Myocyte (in vitro differentiated cells): ENCODE data around the gene DGKB. TPM values are rescaled to one million over a fixed set of nuclear protein-coding genes. Genes with fewer than 3 reads are reported as not detected.
"Not testable (repeated sequence)": the region's sequence is repeated elsewhere in the genome, so short reads cannot be mapped to it uniquely, and the experiment has no call there.

Source experiments
- DNase-seq: peaks from one replicate; pipeline ENCODE4 v3.0.0-alpha.2; 2012; ENCODE audit warnings: low read depth
- total RNA-seq: library from RNA; depleted of rRNA; stranded (reverse); fragments of >200 nt; gene quantifications from 2 replicates; pipeline ENCODE4 v1.2.3, GENCODE V29; 2014

Gene DGKB
- total RNA-seq, 1 donor from 2014 or later: 3.7 TPM

DNA sequence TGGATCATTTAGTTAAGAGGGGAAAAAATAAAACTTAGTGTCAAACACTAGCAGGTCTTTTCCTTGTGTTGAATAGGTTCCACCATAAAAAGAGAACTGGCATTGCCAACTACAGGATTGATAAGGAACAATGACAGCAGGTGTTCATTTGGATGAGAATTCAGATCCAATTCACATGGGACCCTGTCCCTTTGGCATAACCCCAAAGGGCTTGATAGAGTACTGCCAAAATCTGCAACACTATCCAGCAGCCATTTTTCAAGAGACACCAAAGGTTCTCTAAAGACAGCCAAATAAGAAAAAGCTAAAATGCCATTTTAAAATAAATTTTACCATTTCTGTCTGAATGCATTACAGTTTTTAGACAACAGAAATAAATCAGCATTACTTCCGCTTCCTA, 422.3 kb downstream of the DGKB start:
- no peak for DNase-seq

DNA sequence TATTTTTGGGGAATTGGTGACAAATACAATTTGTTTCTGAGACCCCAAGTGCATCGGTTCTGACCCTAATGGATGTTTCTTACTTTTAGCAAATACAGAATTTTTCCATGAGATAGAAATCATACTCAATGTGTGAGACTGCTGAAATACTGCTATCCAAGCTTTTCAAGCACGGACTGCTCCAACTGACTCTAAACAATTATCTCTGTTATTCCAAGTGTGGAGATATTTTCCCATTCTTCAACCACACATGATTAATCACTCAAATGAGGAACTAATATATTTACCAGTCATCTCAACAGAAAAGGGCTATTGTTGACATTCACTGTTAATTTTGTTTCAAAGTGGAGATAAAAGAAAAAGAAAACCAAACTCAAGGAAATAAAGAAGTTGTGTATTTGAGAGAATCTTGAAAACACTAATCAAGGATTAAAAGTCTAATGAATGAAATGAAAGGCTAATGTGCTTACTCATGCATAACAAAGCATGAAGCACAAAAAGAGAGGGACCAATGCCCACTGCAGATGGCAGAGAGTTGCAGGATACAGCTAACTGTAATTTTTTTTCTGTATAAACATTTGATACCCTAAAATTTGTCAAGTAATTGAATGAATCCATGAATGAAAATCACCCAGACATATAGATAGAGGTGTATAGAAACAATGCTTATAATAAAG, 423.6 kb downstream of the DGKB start:
- DNase-seq: no peak

DNA sequence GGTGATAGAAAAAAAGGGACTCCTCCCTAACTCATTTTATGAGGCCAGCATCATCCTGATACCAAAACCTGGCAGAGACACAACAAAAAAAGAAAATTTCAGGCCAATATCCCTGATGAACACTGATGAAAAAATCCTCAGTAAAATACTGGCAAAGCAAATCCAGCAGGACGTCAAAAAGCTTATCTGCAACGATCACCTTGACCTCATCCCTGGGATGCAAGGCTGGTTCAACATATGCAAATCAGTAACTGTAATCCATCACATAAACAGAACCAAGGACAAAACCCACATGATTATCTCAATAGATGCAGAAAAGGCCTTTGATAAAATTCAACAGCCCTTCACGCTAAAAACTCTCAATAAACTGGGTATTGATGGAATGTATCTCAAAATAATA, 440.8 kb downstream of the DGKB start:
- DNase-seq: not testable (repeated sequence)

DNA sequence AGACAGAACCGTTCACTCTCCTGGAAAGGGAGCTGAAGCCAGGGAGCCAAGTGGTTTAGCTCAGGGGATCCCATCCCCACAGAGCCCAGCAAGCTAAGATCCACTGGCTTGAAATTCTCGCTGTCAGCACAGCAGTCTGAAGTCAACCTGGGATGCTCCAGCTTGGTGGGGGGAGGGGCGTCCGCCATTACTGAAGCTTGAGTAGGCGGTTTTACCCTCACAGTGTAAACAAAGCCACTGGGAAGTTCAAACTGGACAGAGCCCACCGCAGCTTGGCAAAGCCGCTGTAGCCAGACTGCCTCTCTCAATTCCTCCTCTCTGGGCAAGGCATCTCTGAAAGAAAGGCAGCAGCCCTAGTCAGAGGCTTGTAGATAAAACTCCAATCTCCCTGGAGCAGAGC, 443.7 kb downstream of the DGKB start:
- not testable (repeated sequence) for DNase-seq

DNA sequence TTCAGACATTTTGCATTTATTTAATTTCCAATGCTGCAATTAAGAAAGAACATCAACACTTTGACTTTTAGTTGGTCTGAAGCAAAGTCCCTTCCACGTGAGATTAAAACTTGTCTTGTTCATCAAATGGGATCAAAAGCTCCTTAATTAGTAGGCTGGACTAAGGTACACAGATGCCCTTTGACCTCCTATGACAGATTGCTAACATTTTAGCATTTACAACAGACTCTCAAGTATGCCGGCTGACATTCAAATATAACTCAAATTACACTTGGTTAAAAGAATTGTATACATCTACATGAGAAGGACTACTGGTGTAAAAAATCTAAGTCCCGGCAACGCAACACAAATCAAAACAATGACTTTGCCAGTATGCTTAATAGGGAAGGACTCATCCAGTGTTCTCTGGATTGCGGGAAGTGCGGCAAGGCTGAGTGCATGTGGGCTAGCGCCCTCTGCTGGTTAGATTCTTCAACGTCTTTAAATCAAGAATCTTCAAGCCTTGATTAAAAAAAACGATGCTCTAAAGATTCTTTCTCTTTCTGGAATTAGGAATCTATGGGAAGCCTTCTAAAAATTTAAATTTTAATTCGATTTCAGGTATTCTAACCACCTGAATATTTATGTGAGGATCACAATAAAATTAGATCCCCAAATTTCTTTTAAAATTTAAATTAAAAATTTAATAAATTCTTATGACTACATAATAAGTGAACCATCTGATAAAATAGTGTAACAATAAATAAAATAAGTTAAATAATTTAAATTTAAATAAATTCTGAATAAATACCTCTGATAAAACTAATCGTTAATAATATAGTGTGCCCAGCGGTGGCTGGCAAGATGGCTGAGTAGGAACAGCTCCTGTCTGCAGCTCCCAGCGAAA, 444.7 kb downstream of the DGKB start:
- DNase-seq: peak; percentile 90

DNA sequence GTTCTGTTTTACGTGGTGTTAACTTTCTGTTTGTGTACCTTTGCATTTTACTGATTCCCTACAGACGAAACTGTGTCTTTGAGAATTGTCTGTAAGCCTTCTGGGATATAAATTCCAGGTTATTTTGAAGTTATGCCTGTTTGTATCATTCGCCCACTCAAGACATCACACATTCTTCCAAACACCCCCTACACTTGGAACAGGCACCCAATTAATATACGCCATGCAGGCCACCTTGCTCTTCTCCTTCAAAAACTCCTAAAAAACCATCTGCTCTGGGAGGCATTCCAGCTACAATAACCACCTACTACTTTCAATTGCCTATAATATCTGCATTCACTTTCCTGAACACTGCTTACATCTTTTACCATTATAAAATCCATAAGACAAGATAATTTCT, 453.3 kb downstream of the DGKB start:
- DNase-seq: no peak

DNA sequence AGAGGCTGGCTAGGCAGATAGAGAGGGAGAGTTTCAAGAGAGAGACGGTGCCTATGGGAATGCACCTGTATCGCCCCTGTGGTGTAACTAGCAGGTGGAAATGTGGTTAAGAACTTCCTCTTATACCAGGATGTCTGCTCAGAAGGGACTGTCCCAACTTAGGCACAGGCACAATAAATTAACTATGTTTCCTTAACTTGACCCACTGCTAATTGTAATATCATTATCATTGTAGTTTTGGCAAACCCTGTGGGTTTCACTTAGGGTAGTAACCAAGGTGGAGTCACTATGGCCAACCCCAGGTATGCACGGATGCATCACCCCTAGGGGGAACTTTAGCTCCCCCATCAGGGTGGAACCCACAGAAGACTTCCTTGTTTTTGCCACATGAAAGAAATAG, 455.7 kb downstream of the DGKB start:
- DNase-seq: no peak

DNA sequence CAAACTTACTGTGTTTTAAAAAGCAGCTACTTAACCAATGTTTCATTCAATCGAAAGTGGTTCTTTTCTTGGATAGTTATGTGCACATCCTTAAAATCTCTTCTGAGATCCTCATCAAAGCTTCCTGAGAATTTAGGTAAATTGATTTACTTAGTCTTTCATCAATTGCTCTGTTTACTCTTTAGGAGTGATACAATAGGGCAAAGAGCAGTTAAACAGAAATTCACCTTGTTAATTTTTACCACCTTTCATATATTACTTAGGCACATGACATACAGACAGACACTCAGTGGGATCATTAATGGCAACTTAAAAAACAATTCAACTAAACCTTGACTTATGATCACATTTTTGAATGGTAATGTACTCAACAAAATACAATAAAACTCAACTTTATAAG, 456.3 kb downstream of the DGKB start:
- no peak for DNase-seq

DNA sequence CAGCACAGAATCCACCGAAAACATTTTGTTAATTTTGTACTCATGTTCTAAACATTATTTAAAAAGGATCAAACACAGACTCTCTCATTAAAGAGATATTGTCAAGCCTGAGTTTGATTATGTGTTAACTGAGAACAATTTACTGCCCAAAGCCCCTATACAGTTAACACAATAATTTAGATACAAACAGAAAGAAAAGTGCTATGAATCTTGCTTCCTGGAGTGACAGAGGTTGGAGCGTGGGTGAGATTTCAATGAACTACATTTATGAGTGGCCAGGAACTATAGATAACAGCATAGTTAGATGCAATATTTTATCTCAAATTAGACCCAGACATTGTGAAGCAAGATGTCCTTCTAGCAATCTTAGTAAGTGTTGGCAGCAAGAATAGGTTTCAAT, 464.2 kb downstream of the DGKB start:
- DNase-seq: no peak

DNA sequence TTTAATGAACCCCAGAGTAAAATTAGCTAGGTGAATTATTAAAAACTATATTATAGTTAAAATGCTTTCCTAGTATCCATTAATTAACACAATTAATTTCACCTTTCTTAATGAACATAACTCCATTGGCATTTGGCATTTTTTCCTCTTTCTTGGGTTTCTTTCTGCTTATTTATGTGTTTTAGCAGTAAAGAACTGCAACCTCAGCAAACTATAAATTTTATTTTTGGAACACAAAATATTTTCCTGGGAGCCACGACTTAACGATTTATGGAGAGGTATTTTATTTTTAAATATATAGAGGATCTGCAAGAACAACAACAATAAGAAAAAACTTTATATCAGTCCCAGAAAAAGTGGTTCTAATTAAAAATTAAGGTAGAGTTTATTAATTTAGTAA, 465.7 kb downstream of the DGKB start:
- no peak for DNase-seq

DNA sequence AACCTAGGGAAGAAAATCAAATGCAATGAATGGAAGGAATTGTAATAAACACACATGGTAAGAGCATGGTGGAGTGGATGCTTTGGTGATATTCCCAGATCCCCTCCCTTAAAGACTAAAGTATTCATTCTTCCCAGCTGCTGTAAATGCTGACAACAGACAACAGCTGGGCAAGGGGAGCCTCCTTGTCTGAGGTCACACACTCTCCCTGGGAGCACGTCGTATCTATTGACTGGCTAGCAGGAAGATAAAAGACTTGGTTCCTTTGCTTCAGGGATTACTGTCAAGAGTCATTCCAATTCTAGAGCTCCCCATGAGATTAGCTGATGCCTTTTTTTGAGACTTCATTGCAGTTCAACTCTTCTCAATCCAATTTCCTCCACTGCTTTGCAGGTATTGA, 469.6 kb downstream of the DGKB start:
- DNase-seq: peak; percentile 93

DNA sequence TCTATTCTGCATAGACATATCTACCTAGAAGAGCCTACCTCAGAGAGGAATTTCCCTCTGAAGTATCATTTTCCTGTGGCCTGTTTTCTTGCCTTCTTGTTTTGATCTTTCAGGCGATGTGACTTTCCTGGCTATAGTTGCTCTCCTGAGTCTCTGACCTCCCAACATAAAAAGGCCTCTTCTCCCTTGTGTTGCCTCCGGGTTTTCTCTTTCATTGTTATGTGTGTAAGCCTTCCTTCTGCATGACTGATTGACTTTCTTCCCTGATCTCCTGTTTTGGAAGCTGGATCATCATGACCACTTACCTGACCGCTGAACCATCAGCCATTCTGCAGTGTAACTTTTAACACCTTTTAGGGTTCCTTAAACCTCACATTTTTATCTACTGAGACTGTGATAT, 471.6 kb downstream of the DGKB start:
- DNase-seq: no peak

DNA sequence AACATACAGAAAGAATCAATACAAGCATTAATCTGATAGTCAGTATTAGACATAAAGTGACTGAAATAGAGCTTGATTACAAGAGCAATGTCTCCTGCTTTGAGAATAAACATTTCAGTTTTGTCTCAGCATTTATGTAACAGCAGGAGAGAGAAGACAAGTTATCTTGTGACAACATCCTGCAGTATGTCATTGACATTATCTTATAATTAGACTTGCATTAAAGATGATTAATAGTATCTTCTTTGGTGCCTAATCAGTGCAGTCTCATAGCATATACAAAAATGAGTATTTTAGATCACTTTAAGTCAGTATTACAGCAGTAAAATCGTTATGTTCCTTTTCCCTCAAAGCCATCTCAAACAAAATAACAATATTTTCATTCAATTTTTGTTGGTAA, 477.0 kb downstream of the DGKB start:
- DNase-seq: no peak

DNA sequence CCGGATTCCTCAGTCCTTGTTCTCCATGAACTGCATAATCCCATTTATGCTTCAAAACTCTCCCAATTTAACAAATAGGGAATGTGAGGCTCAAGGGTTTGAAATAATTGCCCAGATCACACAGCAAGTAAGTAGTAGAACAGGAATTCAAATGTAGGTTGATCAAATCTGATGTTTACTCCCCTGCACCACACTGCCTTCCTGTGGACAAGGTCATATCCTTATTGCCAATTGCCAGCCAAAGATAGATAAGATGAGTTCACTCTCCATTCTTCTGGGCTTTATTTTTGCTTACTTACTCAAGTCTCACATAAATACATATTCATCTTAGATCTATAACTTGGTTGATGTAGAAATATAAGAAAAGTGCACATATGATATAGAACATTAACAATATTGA, 477.9 kb downstream of the DGKB start:
- DNase-seq: no peak

DNA sequence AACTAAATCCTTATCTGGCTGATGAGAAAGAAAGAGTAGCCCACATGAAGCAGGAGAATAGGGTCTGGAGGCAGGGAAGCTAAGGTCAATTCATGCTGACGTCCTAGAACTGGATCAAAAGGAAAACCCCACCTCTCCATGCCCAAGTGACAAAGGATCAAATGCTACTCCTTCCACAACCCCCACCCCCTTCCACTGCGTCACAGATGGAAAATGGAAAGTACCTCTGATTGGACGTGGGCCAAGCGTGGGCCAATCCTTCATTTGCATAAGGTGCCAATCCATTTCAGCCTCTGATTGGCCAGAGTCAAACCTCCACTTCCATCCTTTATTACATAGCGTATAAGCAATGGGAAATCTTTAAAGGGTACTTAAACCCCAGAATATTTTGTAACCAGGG, 481.8 kb downstream of the DGKB start:
- no peak for DNase-seq

DNA sequence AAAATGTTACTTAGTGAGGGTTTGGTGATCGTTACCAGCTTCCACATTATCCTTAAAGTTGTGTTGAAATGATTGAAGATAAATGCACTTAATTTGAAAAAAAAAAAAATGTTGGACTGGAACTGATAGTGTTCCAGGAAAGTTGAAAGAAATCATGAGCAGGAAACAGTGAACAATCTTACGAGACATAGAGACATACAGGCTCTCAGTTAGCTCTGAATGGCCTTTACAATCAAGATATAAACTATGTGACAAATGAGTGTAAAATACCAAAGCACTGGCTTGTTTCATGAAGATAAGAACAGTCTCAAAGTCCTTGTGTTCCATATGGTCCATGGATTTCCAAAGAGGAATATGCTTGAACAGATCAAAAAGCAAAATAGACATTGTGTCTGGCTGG, 483.0 kb downstream of the DGKB start:
- no peak for DNase-seq

DNA sequence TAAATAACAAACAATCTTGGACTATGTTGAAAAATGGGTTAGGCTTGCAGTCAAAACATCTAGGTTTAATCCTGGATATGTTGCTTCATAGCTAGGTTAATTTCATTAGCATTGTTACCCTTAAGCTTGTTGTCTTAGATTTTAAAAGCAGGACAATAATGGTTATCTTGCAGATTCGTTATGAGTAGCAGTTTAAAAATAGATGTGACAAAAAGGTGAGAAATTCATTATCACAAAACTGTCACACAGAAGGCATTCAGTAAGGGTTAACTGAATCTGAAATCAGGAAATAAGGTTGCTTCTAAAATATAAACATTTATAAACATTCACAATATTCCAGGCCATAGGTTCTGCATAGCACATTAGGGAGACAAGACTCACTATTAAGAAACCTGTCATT, 483.9 kb downstream of the DGKB start:
- DNase-seq: no peak

DNA sequence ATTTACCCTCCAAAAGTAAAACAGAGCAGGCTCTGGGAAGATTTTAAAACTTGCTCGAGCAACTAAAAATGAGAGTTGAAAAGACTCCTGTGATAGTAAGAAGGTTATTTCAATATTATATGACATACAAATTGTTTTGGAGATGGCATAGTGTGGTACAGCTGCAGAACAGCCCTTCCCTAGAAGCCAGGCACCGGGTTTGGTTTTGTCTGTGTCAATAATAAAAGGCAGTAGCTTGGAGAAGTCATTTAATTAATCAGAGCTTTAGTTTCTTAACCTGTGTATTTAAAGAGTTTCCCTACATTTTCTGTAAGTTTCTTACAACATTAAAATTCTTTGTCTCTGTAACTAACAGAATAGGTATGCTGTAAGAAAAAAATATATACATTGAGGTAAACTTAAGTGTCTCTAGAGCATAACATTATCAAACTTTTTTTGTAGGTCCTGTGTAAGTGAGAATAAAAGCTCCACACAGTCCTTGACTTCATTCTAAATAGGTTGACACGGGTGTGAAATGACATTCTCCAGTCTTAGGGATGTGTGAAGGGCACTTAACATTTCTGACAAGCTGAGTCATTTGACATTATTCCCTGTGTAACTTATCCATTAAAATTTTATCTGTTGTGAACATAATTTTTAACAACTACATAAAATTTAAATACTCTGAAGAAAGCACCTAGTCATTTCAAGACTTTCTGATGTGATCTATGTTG, 488.1 kb downstream of the DGKB start:
- no peak for DNase-seq

DNA sequence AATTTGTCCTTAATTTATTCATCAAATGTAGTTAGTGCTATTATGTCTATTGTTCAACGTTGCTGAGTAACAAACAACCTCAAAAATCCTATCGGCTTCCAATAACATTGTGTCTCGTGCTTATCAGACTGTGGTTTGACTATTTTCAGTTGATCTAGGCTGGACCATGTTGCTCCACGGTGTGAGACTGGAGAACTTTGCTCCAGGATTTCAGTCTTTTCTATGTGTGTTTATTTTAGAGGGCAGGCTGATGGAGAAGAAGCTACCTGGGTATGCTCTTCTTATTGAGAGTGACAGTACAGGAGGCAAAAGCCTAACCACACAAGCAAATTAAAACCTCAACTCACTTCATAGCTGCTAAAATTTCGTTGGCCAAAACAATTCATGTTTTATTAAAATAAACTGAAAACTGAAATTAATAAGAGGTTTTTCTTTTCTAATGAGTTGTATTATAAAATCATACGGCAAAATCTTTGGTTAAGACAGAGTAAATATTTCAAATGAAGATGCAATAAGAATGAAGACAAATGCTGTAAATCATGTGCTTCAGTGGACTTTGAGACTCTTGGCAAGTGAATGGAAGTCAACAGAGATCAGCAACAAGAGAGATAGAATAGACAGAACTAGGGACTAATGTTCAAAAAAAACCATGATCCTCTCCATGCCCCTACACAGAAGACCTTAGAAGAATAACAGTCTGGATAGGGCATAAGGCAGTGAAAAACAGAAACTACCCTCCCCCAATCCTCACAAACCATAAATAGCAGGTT, 495.1 kb downstream of the DGKB start:
- no peak for DNase-seq

DNA sequence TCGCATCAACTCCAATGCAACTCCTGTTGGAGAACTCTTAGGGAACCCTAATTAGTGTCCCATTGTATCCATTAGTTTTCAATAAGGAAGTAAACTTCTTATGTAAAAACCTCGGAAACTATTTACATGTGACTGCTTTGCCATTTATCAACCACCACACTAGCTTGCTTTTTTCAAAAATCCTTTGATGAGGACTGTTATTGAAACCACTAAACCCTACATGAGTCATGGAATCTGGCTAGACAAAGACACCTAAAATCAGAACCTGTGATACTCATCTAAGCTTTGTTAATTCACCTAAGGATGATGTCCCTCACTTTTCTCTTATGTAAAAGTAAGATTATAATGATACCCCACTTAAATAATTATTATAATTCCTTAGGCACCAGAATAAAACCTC, 499.0 kb downstream of the DGKB start:
- DNase-seq: peak; percentile 8

DNA sequence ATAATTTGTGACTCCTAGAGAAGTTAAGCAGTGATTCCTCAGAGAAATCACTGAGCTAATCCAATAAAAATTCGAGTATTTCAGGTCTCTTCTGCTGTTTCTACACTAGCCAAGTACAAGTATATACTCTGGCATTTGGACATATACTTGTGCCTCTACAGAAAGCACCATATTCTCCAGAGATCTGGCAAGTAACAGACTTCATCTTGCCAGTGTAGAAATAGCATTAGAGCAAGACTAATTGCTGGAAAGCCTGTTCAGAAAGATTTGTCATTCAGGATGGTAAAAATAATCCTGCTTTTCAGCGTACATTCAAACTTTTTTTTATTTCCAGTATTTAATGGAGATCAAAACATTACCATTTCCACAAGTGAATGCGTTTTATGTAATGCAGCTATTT, 502.3 kb downstream of the DGKB start:
- DNase-seq: no peak
